PFSK-1 (cell line): ENCODE results near the gene MEDAG.

ENCODE experiments used
- POLR2AphosphoS5 ChIP-seq: IDR thresholded peaks from 2 replicates; pipeline ENCODE4 v1.6.1; 2012; ENCODE audit warnings: low read depth, mild to moderate bottlenecking, control low read depth, low read length, moderate library complexity
- SIN3A ChIP-seq: IDR thresholded peaks from 2 replicates; pipeline ENCODE4 v1.6.1; 2012; ENCODE audit warnings: mild to moderate bottlenecking, low read length, moderate library complexity, borderline replicate concordance; ENCODE audit not compliant: insufficient read depth

DNA sequence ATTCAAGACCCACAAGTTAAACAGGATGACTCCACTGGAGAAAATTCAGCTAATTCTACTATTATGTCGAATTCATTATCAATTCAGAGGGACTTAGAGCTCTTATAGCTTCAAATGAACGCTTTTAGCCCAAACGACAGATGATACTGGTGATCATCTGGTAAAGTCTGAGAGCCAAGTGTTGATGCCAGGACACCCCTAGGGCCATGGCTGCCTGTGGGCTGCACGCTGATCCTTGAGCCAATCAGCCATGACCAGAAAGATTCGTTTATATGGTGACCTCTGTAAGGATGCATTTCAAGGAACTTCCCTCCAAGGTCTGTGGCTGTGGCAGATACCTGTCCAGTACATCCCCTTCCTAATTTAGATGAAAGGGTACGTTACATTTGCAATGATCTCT, 10.9 kb downstream of the MEDAG start:
- TF ChIP-seq POLR2AphosphoS5, result no peak
- TF ChIP-seq SIN3A, result no peak
